GM12864 (cell line): ENCODE data around the gene NAMPT.

ENCODE experiments used
- DNase-seq: peaks from one replicate; pipeline ENCODE4 v3.0.0-alpha.2; 2011; ENCODE audit warnings: low read depth
- H3K4me3 ChIP-seq: 2 replicates; pipeline ENCODE4 v1.5.1; 2011; ENCODE audit warnings: mild to moderate bottlenecking, low read depth, low read length, control low read depth
- TF ChIP-seq, protein P1 (sequence below): IDR thresholded peaks from 2 replicates; pipeline ENCODE4 v1.5.1; 2011; ENCODE audit warnings: low read depth, mild to moderate bottlenecking, moderate library complexity, low read length, control low read depth, inconsistent platforms; ENCODE audit errors: missing control alignments

Gene NAMPT

GRCh38 chr7:106257752-106258151 lies 27.0 kb downstream of the NAMPT start:
- no peak for DNase-seq
- no peak overlapping the region for H3K4me3 ChIP-seq
- TF ChIP-seq, protein P1, sequence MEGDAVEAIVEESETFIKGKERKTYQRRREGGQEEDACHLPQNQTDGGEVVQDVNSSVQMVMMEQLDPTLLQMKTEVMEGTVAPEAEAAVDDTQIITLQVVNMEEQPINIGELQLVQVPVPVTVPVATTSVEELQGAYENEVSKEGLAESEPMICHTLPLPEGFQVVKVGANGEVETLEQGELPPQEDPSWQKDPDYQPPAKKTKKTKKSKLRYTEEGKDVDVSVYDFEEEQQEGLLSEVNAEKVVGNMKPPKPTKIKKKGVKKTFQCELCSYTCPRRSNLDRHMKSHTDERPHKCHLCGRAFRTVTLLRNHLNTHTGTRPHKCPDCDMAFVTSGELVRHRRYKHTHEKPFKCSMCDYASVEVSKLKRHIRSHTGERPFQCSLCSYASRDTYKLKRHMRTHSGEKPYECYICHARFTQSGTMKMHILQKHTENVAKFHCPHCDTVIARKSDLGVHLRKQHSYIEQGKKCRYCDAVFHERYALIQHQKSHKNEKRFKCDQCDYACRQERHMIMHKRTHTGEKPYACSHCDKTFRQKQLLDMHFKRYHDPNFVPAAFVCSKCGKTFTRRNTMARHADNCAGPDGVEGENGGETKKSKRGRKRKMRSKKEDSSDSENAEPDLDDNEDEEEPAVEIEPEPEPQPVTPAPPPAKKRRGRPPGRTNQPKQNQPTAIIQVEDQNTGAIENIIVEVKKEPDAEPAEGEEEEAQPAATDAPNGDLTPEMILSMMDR: no peak

- H3K4me3 ChIP-seq: no peak overlapping the region
- DNase-seq: no peak
- TF ChIP-seq, protein P1: no peak
These were observed 28.6 kb downstream of the NAMPT start for GRCh38 chr7:106256144-106256543.

GRCh38 chr7:106255246-106255645 lies 29.5 kb downstream of the NAMPT start:
- no peak overlapping the region for H3K4me3 ChIP-seq
- no peak for DNase-seq
- TF ChIP-seq, protein P1: no peak

GRCh38 chr7:106254525-106255116 lies 30.2 kb downstream of the NAMPT start:
- TF ChIP-seq, protein P1: no peak
- no peak overlapping the region for H3K4me3 ChIP-seq
- no peak for DNase-seq

- no peak for DNase-seq
- no peak overlapping the region for H3K4me3 ChIP-seq
- TF ChIP-seq, protein P1: no peak
These were observed 32.2 kb downstream of the NAMPT start for GRCh38 chr7:106252568-106252967.

DNA sequence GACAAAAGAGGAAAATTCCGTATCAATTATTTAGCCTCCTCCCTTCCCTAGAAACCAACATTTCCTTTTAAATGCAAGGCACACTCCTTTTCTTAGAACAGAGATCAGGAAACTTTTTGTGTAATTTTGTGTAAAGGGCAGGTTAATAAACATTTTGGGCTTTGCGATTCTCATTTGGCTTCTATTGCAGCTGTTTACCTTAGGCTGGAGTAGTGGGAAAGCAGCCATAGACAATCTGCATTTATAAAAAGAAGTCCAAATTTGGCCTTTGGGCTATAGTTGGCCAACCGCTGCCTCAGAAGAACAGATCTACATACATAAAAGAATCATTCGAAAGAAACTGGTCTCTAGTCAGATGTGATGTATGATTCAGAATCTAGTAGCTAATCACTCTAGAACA lies 35.3 kb downstream of the NAMPT start:
- H3K4me3 ChIP-seq: no peak overlapping the region
- no peak for DNase-seq
- TF ChIP-seq, protein P1: no peak

DNA sequence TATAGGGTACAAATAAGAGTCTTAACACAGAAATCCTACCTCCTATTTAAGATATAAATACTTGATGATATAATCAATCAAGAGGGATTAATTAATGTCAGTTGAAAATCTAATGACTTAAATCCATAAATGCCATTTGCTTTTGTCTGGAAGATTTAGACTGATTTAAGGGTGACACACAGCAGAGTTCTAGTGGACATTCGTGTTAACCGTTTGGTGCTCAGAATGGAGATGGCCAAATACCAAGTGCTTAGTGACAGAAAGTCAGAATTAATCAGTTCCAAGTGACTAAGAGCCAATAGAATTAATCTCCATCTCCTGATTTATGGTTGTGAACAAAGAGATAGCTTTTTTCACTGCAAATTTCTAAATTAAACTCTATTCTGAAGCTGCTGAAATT lies 36.2 kb downstream of the NAMPT start:
- TF ChIP-seq, protein P1: no peak
- H3K4me3 ChIP-seq: no peak overlapping the region
- no peak for DNase-seq
